GM12872 (cell line): ENCODE data around the gene GJB2.
A peak's percentile ranks its signal among the peaks of the same experiment; 100 is the strongest.

Source experiments
- TF ChIP-seq, protein P1 (sequence below): IDR thresholded peaks from 3 replicates; pipeline ENCODE4 v1.5.1; 2011; ENCODE audit warnings: low read depth, mild to moderate bottlenecking, low read length, moderate library complexity; ENCODE audit not compliant: insufficient read depth

Gene GJB2

DNA sequence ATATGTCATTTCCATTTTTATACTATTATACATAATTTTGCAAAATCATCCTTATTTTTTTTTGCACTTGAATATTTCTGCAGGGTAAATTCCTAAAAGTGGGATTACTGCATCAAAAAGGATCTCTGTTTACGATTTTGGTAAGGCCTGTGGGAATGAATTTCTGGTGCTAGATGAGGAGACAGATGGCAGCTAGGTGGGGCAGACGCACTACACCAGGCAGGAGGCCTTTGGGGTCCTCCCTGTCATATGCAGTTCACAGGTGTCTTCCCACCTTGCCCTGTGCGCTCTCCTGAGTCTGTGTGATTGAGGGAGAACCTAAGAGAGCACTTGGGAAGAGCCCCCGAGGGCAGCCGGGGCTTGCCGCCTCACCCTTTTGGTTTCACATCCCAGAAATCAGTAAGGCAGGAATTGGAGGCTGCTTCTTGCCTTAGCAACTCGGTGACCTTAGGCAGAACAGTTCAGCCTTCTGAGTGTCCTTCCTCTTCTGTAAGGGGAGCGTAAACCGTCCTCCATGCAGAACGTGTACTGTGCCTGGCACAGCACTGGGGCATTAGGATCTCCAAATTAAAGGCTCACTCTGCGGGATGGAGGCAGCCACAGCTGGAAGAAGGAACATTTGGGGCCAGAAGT, 13.4 kb upstream of the GJB2 start:
- TF ChIP-seq, protein P1, sequence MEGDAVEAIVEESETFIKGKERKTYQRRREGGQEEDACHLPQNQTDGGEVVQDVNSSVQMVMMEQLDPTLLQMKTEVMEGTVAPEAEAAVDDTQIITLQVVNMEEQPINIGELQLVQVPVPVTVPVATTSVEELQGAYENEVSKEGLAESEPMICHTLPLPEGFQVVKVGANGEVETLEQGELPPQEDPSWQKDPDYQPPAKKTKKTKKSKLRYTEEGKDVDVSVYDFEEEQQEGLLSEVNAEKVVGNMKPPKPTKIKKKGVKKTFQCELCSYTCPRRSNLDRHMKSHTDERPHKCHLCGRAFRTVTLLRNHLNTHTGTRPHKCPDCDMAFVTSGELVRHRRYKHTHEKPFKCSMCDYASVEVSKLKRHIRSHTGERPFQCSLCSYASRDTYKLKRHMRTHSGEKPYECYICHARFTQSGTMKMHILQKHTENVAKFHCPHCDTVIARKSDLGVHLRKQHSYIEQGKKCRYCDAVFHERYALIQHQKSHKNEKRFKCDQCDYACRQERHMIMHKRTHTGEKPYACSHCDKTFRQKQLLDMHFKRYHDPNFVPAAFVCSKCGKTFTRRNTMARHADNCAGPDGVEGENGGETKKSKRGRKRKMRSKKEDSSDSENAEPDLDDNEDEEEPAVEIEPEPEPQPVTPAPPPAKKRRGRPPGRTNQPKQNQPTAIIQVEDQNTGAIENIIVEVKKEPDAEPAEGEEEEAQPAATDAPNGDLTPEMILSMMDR, result no peak

DNA sequence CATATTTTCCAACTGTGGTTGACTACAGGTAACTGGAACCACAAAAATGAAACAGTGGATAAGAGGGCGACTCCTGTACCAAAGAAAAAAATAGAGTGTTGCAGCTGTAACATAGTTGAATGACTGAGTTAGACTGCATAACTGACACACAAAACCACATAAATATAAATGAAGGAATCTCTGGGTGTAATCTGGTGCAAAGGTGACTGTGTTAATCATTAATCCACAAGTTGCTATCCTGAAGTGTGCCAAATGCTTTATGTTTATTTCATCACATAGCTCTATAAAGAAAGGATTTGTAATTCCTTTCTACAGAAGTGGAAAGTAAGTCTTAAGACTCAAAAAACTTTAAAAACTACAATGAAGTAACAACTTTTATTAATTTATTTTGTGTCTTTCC, 6.0 kb upstream of the GJB2 start:
- TF ChIP-seq, protein P1, result no peak

DNA sequence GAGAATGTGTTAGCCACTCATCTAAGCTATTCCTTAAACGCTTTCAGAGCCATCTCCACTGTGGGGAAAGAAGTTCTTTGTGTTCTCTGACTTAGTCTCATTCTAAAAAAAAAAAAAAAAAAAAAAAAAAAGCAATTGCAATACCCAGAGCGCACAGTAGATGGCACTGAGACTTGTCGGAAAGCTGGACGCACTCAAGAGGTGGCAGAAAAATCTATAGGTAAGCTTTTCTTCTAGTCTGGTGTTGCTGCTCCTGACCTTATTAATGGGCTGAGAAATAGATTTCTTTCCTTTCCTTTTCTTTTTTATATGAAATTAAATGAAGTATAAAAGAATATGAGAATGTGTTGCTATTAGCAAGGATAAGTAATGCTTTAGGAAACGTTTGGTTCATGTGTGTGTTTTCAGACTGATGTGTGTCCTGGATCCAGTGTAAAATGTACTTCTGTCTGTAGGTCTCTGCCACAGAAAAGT, 4.7 kb upstream of the GJB2 start:
- TF ChIP-seq, protein P1, result peak; percentile 82

DNA sequence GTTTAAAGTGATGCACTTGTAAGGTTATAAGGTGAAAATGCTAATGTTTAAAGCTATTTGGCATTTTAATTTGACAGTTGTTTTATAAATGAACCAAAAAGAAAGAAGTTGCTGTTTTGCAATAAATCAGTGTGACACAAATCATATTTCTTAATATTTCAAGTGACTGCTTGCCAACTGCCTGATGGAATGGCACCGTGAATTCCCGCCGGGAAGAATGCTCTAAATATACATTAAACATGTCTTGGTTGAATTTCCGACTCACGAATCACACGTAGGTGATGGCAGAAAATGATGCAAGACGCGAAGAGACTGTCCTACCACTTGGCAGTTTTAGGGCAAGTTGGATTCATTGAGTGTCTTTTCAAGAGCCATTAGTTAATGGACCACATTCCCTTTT, 3.1 kb upstream of the GJB2 start:
- TF ChIP-seq, protein P1, result no peak

DNA sequence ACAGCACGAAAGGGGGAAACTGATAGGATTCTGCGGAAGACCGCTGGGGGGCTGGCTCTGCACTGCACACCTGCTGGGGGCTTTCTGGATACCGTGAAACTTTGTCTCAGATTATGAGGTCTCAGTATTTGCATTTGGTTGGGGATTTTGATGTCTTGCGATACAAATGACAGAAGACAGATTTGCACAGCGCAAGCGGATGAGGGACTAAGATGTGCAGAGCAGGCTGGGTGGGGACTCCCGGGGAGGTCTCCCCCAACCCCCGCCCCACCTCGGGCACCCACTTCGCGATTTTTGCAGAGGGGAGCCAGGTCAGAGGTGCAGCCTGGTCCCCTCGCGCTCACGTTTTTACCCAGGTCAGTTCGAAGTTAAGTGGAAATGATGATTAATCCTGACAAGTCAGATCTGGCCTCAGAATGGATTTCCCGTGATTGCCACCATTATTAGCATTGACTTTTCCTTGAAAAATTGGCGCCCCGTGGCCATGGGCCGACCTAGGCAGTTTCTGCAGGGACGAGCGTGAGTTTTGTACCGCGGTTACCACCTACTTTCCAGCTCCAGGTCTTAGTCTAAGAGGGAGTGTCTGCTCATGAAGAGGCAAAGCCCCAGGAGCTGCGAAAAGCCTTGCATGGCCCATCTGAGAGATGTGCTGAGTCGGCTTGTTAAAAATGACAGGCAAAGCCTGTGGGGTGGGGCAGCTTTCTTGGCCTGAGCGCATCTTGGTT, 1.3 kb upstream of the GJB2 start:
- TF ChIP-seq, protein P1, result 0 out of 3 replicates have a peak, but pooled peaks have one; percentile 1

DNA sequence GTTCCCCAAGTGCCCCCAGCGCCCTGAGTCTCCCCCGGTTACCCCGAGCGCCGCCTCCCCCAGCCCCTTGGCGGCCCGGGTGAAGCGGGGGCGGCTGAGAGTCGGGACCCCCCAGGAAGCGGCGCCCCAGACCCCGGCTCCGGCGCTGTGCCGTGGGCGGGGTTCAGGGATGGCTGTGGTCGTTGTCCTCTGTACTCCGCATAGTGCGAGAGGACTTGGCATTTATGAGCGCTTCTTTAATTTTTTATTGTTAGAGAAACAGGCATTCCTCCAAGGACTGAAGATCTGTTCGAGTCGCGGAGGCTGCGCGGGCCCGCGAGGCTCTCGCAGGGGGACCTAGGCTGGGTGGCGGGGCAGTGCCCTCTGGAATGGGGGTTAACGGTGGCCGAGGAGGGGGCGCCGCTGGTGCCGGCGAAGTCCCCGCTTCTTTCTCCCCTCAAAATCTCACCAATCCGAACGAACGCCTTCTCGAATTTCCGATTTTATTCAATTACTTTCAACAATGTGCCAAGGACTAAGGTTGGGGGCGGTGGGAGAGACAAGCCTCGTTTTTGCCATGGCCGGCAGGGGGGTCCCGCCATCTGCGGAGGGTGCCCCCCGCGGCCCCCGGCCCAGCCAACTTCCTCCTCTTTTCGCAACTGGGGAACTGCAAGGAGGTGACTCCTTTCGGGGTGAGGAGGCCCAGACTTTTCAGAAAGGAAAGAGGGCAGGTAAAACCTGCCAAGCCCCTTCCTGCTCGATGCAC, 596 bp upstream of the GJB2 start:
- TF ChIP-seq, protein P1, result 0 out of 3 replicates have a peak, but pooled peaks have one; percentile 3

DNA sequence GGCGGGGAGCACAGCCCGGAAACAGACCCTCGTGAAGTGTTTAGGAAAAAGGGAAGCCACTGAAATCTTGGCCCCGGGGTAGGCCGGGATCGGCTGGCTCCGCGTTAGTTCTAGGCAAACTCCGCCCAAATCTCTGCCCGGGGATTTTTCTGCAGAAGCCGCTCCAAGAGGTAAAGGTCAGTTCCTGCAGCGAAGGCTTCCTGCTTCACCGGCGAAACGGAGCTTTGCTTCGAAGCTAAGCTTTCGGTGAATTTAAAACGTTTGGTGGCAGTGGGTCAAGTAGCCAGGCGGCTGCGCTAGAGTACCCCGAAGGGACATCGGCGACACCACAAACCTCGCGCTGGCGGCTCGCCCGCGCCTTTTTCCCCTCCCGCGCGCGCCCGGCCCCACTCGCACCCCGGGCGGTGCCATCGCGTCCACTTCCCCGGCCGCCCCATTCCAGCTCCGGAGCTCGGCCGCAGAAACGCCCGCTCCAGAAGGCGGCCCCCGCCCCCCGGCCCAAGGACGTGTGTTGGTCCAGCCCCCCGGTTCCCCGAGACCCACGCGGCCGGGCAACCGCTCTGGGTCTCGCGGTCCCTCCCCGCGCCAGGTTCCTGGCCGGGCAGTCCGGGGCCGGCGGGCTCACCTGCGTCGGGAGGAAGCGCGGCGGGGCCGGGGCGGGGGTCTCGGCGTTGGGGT, 441 bp downstream of the GJB2 start:
- TF ChIP-seq, protein P1, result peak; percentile 26; the same call in 1 of the 3 replicates
